SJSA1 (cell line): ENCODE results near the gene SIAE. TPM values are rescaled to one million over a fixed set of nuclear protein-coding genes. Genes with fewer than 3 reads are reported as not detected.

Experiments used
- DNase-seq, 2 experiments: peaks; one replicate each; pipeline ENCODE4 v3.0.0-alpha.2; 2015 to 2020; ENCODE audit warnings: low spot score in 2 of 2, low read depth in 1 of 2
- H3K27ac ChIP-seq: fragments of 250-450 bp; sonication (Bioruptor Pico); 2 replicates; pipeline ENCODE4 v1.5.1; 2020; ENCODE audit warnings: mild to moderate bottlenecking, moderate library complexity
- H3K27me3 ChIP-seq: fragments of 250-450 bp; sonication (Bioruptor Pico); replicated peaks from 2 replicates; pipeline ENCODE4 v1.5.1; 2020; ENCODE audit warnings: mild to moderate bottlenecking, moderate library complexity
- H3K36me3 ChIP-seq: fragments of 250-450 bp; sonication (Bioruptor Pico); 2 replicates; pipeline ENCODE4 v1.5.1; 2020; ENCODE audit warnings: mild to moderate bottlenecking
- H3K4me1 ChIP-seq: fragments of 250-450 bp; sonication (Bioruptor Pico); replicated peaks from 2 replicates; pipeline ENCODE4 v1.6.1; 2021; ENCODE audit warnings: mild to moderate bottlenecking
- H3K4me3 ChIP-seq: fragments of 250-450 bp; sonication (Bioruptor Pico); 2 replicates; pipeline ENCODE4 v1.5.1; 2020; ENCODE audit warnings: mild to moderate bottlenecking
- H3K9me3 ChIP-seq: fragments of 250-450 bp; sonication (Bioruptor Pico); replicated peaks from 2 replicates; pipeline ENCODE4 v1.5.1; 2020; ENCODE audit warnings: mild to moderate bottlenecking
- total RNA-seq: library from RNA; depleted of rRNA; stranded (reverse); fragments of >200 nt; shearing (Covaris generic); gene quantifications from 2 replicates; pipeline ENCODE4 v1.2.3, GENCODE V29; 2014; rRNA removed

The SIAE gene
- total RNA-seq, 1 experiment from 2014 or later: 4.7 TPM

DNA sequence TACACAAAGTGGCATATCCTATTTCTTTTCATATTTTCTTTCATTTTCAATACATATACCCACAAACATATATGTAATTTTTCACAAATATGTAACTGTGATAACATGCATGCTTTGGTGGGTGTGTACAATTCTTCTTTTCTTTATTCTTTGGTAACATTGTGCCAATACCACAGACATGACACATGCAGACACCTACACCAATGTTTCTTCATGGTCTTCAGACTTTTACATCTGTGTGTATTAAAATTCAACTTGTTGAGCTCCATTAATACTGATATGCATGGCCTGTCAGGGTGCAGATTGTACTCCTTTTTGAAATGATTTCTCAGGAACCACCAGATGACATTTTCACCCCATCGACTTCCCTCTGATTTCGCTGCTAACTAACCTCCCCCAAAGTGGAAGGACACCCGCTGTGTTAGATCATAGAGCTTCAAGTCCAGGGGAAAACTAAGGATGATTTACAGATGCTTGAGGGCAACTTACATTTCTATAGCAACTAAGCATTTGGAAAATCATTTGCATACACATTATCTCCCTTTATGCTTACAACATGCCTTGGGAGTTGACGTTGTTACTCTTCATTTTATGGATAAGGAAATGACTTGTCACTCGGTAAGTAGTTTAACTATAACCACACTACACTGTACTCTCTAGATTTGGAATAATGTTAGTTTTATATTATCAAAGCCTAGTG, 72.8 kb downstream of the SIAE start:
- no peaks in the 10 kb centered on the region for H3K27me3 ChIP-seq
- H3K4me3 ChIP-seq: no peak overlapping the region
- no peak overlapping the region for H3K27ac ChIP-seq
- no peaks in the 10 kb centered on the region for H3K4me1 ChIP-seq
- DNase-seq: no peak
- no peaks in the 10 kb centered on the region for H3K9me3 ChIP-seq
- H3K36me3 ChIP-seq: no peaks in the 10 kb centered on the region

DNA sequence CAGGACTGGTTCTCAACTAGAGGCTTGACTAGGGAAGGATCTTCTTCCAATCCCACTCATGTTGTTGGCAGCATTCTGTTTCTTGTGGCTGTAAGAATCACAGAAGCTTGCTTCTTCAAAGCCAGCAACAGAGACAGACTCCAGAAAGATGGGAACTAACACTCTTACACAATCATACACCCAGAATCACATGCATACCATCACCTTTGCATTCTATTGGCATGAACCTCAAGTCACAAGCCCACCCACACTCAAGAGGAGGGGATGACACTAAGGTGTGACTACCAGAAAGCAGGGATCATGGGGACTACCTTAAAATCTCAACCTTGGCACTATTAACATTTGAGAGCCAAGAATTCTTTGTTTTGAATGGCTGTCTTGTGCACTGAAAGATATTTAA, 75.9 kb downstream of the SIAE start:
- no peak overlapping the region for H3K4me3 ChIP-seq
- H3K4me1 ChIP-seq: no peaks in the 10 kb centered on the region
- no peaks in the 10 kb centered on the region for H3K27me3 ChIP-seq
- H3K9me3 ChIP-seq: no peaks in the 10 kb centered on the region
- DNase-seq: no peak
- no peaks in the 10 kb centered on the region for H3K36me3 ChIP-seq
- no peak overlapping the region for H3K27ac ChIP-seq

DNA sequence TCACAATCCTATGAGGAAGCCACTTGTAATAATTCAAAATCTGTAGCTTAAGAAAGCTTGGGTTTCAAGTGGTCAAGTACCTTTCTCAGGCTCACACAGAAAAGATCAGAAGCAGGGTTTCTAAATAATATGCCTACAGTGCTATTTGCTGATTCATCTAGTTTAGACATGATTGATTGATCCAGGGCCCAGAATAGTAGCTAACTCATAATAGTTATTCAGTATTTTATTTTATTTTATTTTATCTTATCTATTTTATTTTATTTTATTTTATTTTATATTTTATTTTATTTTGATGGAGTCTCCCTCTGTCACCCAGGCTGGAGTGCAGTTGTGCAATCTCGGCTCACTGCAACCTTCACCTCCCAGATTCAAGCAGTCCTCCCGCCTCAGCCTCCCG, 78.2 kb downstream of the SIAE start:
- DNase-seq: no peak

DNA sequence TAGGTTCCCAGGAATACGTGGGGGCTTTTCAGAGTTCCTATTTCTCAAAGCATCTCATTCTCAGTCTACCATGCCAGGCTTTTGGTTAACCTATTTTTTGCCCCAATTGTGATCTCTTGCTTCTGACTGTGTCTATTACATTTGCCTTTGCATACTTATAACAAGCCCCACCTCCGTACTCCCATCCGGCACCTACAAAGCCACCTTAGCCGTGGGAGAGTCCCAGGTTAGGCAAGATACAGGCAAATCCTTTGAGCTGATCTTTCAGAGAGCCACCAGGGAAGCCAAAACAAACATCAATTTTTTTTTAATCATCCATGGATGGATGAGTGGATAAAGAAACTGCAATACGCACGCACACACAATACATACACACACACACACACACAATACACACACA, 80.9 kb downstream of the SIAE start:
- no peak for DNase-seq
- no peaks in the 10 kb centered on the region for H3K27me3 ChIP-seq
- H3K4me1 ChIP-seq: no peaks in the 10 kb centered on the region
- H3K27ac ChIP-seq: no peak overlapping the region
- H3K9me3 ChIP-seq: no peaks in the 10 kb centered on the region
- H3K36me3 ChIP-seq: no peaks in the 10 kb centered on the region
- no peak overlapping the region for H3K4me3 ChIP-seq

More for the DNA sequence above, 78.2 kb downstream of the SIAE start:
- Histone ChIP-seq H3K36me3 (no peaks in the 10 kb centered on the region), H3K27me3 (no peaks in the 10 kb centered on the region), H3K27ac (no peak overlapping the region), H3K4me1 (no peaks in the 10 kb centered on the region), H3K9me3 (no peaks in the 10 kb centered on the region), H3K4me3 (no peak overlapping the region)

DNA sequence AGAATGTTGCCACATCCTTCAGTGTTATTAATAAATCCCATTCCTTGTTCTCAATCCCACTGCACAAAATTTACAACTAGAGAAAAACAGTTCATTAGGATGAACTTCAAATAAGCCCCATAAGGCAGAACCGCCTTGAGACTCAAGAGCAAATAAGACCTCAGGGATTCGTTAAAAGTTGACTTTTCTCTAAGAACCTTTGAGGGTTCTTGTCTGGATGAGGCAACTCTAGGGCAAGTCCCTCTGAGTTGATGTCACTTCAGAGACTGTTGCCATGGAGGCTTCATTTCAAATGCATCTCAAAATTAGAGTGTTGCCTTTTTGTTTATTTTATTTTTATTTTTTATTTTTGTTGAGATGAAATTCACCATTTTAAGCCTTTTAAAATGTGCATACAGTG, 82.1 kb downstream of the SIAE start:
- DNase-seq: no peak
- no peaks in the 10 kb centered on the region for H3K36me3 ChIP-seq
- no peak overlapping the region for H3K27ac ChIP-seq
- H3K27me3 ChIP-seq: no peaks in the 10 kb centered on the region
- H3K9me3 ChIP-seq: no peaks in the 10 kb centered on the region
- no peaks in the 10 kb centered on the region for H3K4me1 ChIP-seq
- H3K4me3 ChIP-seq: no peak overlapping the region

DNA sequence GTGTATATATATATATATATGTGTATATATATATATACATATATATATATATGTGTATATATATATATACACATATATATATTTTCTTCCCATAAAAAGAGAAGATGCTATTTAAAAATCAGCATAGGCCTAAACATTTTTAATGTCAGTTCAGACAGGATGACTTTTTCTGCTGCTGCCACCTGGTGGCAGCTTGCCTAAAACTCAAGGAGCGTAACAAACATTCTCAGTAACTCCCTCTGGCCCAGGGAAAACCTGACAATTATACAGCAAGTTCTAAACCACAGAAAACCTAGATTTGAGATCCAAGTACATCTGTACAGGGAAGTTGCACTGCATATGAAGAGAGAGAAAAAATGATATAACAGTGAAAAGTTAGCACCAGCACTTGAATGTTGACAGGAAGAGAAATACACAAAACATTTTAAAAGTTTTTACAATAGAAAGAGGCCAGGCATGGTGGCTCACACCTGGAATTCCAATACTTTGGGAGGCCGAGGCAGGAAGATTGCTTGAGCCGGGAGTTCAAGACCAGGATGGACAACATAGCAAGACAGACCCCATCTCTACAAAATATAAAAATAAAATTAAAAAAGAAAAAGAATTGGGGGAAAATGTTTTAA, 87.2 kb downstream of the SIAE start:
- H3K27ac ChIP-seq: no peak overlapping the region
- no peaks in the 10 kb centered on the region for H3K27me3 ChIP-seq
- peak; percentile 6 to 37 for DNase-seq

DNA sequence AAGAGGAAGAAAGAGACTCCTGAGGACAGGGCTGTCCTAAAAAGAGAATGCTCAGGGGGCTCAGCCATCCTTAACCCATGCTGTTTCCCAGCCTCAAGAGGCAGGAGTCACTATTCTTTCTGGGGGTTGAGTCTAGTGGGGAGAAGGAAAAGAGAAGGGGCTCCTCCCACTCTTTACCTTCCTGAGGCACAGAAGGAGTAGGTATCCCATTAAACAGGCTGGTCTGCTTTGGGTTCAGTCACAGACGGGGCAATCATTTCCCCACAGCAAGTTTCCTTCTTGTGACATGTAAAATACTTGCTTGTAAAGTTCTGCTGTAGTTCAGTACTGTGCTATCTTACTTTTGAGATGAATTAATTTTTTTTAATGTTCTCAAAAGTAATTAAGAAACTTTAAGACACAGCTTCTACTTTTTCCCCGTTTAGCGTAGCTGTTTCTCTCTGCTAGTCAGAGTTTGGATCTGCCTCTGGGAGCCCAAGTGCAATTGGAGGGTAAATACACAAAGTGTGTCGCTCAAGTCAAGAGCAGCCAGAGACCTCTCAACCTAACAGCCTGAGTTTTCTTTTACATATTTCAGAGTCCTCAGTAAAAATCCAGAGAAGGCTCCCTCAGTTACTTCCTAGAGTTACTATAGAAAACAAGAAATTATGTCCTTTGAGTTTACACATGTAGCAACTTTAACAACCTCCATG, 88.7 kb downstream of the SIAE start:
- no peaks in the 10 kb centered on the region for H3K27me3 ChIP-seq
- no peak for DNase-seq
- no peaks in the 10 kb centered on the region for H3K9me3 ChIP-seq
- no peak overlapping the region for H3K4me3 ChIP-seq
- H3K27ac ChIP-seq: no peak overlapping the region
- H3K4me1 ChIP-seq: no peaks in the 10 kb centered on the region
- no peaks in the 10 kb centered on the region for H3K36me3 ChIP-seq

More for the DNA sequence above, 87.2 kb downstream of the SIAE start:
- no peaks in the 10 kb centered on the region for H3K4me1 ChIP-seq
- no peak overlapping the region for H3K4me3 ChIP-seq
- no peaks in the 10 kb centered on the region for H3K36me3 ChIP-seq
- H3K9me3 ChIP-seq: no peaks in the 10 kb centered on the region

DNA sequence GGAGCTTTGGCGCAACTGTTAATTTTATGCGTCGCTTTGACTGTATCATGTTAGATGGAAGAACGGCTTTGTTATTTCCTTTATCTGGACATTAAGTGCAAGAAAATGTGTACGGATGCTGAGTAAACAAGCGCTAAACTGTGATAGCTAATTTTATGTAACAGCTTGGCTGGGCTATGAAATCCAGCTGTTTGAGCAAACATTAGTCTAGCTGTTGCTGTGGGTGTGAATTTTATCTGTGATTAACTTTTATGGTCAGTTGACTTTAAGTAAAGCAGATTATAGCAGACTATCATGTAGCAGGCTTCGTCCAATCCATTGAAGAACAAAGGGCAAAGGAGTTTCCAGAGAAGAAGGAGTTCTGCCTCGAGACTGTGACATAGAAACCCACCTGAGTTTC, 89.8 kb downstream of the SIAE start:
- Histone ChIP-seq H3K27ac (no peak overlapping the region), H3K27me3 (no peaks in the 10 kb centered on the region), H3K4me1 (no peaks in the 10 kb centered on the region), H3K9me3 (no peaks in the 10 kb centered on the region), H3K36me3 (no peaks in the 10 kb centered on the region), H3K4me3 (no peak overlapping the region)
- DNase-seq: no peak

Other genes starting within 250 kb of the SIAE start
- not detected in 2 replicates for gene OR8B4, start 248.9 kb downstream of the SIAE start, total RNA-seq
- not detected in 2 replicates for gene OR8B8, start 228.0 kb downstream of the SIAE start, total RNA-seq
- not detected in 2 replicates for gene OR8B12, start 130.1 kb downstream of the SIAE start, total RNA-seq
- not detected in 2 replicates for gene OR8A1, start 103.7 kb downstream of the SIAE start, total RNA-seq
- not detected in 2 replicates for gene PANX3, start 62.3 kb downstream of the SIAE start, total RNA-seq
- 12.4 and 13.5 TPM in 2 replicates for gene TBRG1, start 50.9 kb downstream of the SIAE start, total RNA-seq
- gene SPA17, start 165 bp upstream of the SIAE start, total RNA-seq: 2.6 and 5.5 TPM in 2 replicates
- gene NRGN, start 66.2 kb upstream of the SIAE start, total RNA-seq: 2.9 and 5.2 TPM in 2 replicates
- not detected in 2 replicates for gene VSIG2, start 78.5 kb upstream of the SIAE start, total RNA-seq
- gene ESAM, start 88.6 kb upstream of the SIAE start, total RNA-seq: 0.18 TPM in 1 of 2 replicates, not detected in the other
- 15.3 and 16.3 TPM in 2 replicates for gene MSANTD2, start 126.7 kb upstream of the SIAE start, total RNA-seq
- gene ROBO3, start 191.7 kb upstream of the SIAE start, total RNA-seq: 4.1 and 8.5 TPM in 2 replicates
- 0.97 and 2.8 TPM in 2 replicates for gene ROBO4, start 224.1 kb upstream of the SIAE start, total RNA-seq
- gene HEPN1, start 245.5 kb upstream of the SIAE start, total RNA-seq: not detected in 2 replicates